Vagina (tissue), 2 donors: ENCODE data around the gene ATP4A. TPM values are rescaled to one million over a fixed set of nuclear protein-coding genes. Genes with fewer than 3 reads are reported as not detected.

Experiments used
- DNase-seq, 2 donors: peaks; one replicate each; pipeline ENCODE4 v3.0.0-alpha.2; 2017; ENCODE audit errors: extremely low spot score in 2 of 2
- H3K27ac ChIP-seq: fragments of 200-600 bp; sonication (generic); one replicate; pipeline ENCODE4 v1.5.1; 2019
- H3K27me3 ChIP-seq: fragments of 200-600 bp; sonication (generic); one replicate; pipeline ENCODE4 v1.5.1; 2019
- H3K36me3 ChIP-seq, 2 donors: fragments of 200-600 bp; sonication (generic); one replicate each; pipeline ENCODE4 v1.5.1; 2017 to 2019
- H3K4me1 ChIP-seq: fragments of 200-600 bp; sonication (generic); one replicate; pipeline ENCODE4 v1.5.1; 2019
- H3K4me3 ChIP-seq, 2 donors: fragments of 200-600 bp; sonication (generic); 1 replicate in 1 of 2; 2 replicates in 1 of 2; pipeline ENCODE4 v1.5.1; 2016 to 2019
- H3K9me3 ChIP-seq: fragments of 200-600 bp; sonication (generic); one replicate; pipeline ENCODE4 v1.5.1; 2019
- CTCF ChIP-seq, 3 experiments: fragments of 450-650 bp in 2 of 3; fragments of 200-600 bp in 1 of 3; sonication (generic) in 1 of 3; IDR thresholded peaks; one replicate each; pipeline ENCODE4 v1.5.1; 2017 to 2019; ENCODE audit warnings: antibody characterized with exemption in 3 of 3, mild to moderate bottlenecking in 2 of 3, moderate library complexity in 2 of 3
- POLR2A ChIP-seq, 2 donors: fragments of 450-650 bp; IDR thresholded peaks; one replicate each; pipeline ENCODE4 v1.6.1; 2017; ENCODE audit warnings: antibody characterized with exemption in 2 of 2, mild to moderate bottlenecking in 2 of 2, moderate library complexity in 2 of 2
- POLR2AphosphoS5 ChIP-seq, 2 donors: sonication (generic); formaldehyde crosslinking; IDR thresholded peaks; one replicate each; pipeline ENCODE4 v1.9.0; 2017; ENCODE audit warnings: antibody characterized with exemption in 2 of 2, mild to moderate bottlenecking in 2 of 2, low read depth in 1 of 2; ENCODE audit not compliant: insufficient read depth in 1 of 2
- intact Hi-C: fragments of 100-400 bp; cut with DNase I; formaldehyde crosslinking; loops from one replicate; pipeline ENCODE4 v1.15.1; 2023
- total RNA-seq: library from RNA; depleted of rRNA; stranded (reverse); fragments of >200 nt; gene quantifications from one replicate; pipeline ENCODE4 v1.2.3, GENCODE V29; 2016

Gene ATP4A
- not detected for total RNA-seq

- DNase-seq: no peak
- intact Hi-C loops: no loop called here
- no peaks in the 10 kb centered on the region for H3K27me3 ChIP-seq
Measured at GRCh38 chr19:35563207-35563829, at the start of gene ATP4A. ATP4A (minus strand) TSS chr19:35563658; CDS start chr19:35563629, 29 bp downstream.

GRCh38 chr19:35612559-35613321, 49.3 kb upstream of the ATP4A start, which contains the start of gene HAUS5:
HAUS5 (plus strand) TSS chr19:35612735; CDS start chr19:35612795, 60 bp downstream.
- peaks cover 16% of the 10 kb centered on the region for H3K4me1 ChIP-seq
- H3K27me3 ChIP-seq: no peaks in the 10 kb centered on the region
- no peaks in the 10 kb centered on the region for H3K36me3 ChIP-seq
- H3K9me3 ChIP-seq: peaks cover 3% of the 10 kb centered on the region
- H3K4me3 ChIP-seq: peak within 1 kb of the TSS; percentile 56 to 90
- intact Hi-C loops: no loop called here
- peak in 1 of 2 donors; percentile 93 for DNase-seq
- peak within 1 kb of the TSS; percentile 57 for H3K27ac ChIP-seq
- peak; percentile 89 for TF ChIP-seq POLR2AphosphoS5 (IDR thresholded peaks at IDR 0.05; ENCODE audit: insufficient read depth in 1 of 2, low read depth in 1 of 2)
- peak in 1 of 3 experiments; percentile 12 for TF ChIP-seq CTCF (IDR thresholded peaks at IDR 0.05)
- peak in 1 of 2 donors; percentile 34 for TF ChIP-seq POLR2A (IDR thresholded peaks at IDR 0.05)

More at GRCh38 chr19:35563207-35563829, at the start of gene ATP4A:
- no peaks in the 10 kb centered on the region for H3K36me3 ChIP-seq
- no peaks in the 10 kb centered on the region for H3K9me3 ChIP-seq
- no peak within 1 kb of the TSS for H3K27ac ChIP-seq
- no peak within 1 kb of the TSS for H3K4me3 ChIP-seq
- TF ChIP-seq POLR2A (IDR thresholded peaks at IDR 0.05) (no peak), POLR2AphosphoS5 (IDR thresholded peaks at IDR 0.05; ENCODE audit: insufficient read depth in 1 of 2, low read depth in 1 of 2) (no peak), CTCF (IDR thresholded peaks at IDR 0.05) (no peak)
- H3K4me1 ChIP-seq: peaks cover 4% of the 10 kb centered on the region

- H3K27ac ChIP-seq: peak overlapping the region; percentile 57
- no peaks in the 10 kb centered on the region for H3K36me3 ChIP-seq
- H3K4me1 ChIP-seq: peaks cover 16% of the 10 kb centered on the region
- no peaks in the 10 kb centered on the region for H3K27me3 ChIP-seq
- peaks cover 3% of the 10 kb centered on the region for H3K9me3 ChIP-seq
- peak overlapping the region; percentile 56 to 90 for H3K4me3 ChIP-seq
- TF ChIP-seq POLR2AphosphoS5 (IDR thresholded peaks at IDR 0.05; ENCODE audit: insufficient read depth in 1 of 2, low read depth in 1 of 2) (no peak), CTCF (IDR thresholded peaks at IDR 0.05) (no peak), POLR2A (IDR thresholded peaks at IDR 0.05) (no peak)
- intact Hi-C loops: no loop called here
- no peak for DNase-seq
Measured at GRCh38 chr19:35612224-35612558, 48.7 kb upstream of the ATP4A start.

- Histone ChIP-seq H3K9me3 (peaks cover 3% of the 10 kb centered on the region), H3K4me3 (no peak overlapping the region), H3K27me3 (no peaks in the 10 kb centered on the region), H3K27ac (no peak overlapping the region), H3K4me1 (peaks cover 16% of the 10 kb centered on the region), H3K36me3 (no peaks in the 10 kb centered on the region)
- DNase-seq: no peak
- intact Hi-C loops: no loop called here
- no peak for TF ChIP-seq POLR2AphosphoS5 (IDR thresholded peaks at IDR 0.05; ENCODE audit: insufficient read depth in 1 of 2, low read depth in 1 of 2)
- TF ChIP-seq CTCF (IDR thresholded peaks at IDR 0.05): no peak
- no peak for TF ChIP-seq POLR2A (IDR thresholded peaks at IDR 0.05)
Measured at GRCh38 chr19:35609851-35610353, 46.4 kb upstream of the ATP4A start.
